Ishikawa (cell line): ENCODE results near the gene SLC38A10.

Source experiments
- FOXM1 ChIP-seq: IDR thresholded peaks from 2 replicates; pipeline ENCODE4 v1.6.1; 2012; ENCODE audit warnings: low read depth, borderline replicate concordance
- TAF1 ChIP-seq: IDR thresholded peaks from 2 replicates; pipeline ENCODE4 v1.6.1; 2012; ENCODE audit warnings: low read depth, mild to moderate bottlenecking
- TF ChIP-seq, protein P1 (sequence below): IDR thresholded peaks from 2 replicates; pipeline ENCODE4 v1.6.1; 2012; ENCODE audit warnings: low read depth, mild to moderate bottlenecking

- TF ChIP-seq, protein P1, sequence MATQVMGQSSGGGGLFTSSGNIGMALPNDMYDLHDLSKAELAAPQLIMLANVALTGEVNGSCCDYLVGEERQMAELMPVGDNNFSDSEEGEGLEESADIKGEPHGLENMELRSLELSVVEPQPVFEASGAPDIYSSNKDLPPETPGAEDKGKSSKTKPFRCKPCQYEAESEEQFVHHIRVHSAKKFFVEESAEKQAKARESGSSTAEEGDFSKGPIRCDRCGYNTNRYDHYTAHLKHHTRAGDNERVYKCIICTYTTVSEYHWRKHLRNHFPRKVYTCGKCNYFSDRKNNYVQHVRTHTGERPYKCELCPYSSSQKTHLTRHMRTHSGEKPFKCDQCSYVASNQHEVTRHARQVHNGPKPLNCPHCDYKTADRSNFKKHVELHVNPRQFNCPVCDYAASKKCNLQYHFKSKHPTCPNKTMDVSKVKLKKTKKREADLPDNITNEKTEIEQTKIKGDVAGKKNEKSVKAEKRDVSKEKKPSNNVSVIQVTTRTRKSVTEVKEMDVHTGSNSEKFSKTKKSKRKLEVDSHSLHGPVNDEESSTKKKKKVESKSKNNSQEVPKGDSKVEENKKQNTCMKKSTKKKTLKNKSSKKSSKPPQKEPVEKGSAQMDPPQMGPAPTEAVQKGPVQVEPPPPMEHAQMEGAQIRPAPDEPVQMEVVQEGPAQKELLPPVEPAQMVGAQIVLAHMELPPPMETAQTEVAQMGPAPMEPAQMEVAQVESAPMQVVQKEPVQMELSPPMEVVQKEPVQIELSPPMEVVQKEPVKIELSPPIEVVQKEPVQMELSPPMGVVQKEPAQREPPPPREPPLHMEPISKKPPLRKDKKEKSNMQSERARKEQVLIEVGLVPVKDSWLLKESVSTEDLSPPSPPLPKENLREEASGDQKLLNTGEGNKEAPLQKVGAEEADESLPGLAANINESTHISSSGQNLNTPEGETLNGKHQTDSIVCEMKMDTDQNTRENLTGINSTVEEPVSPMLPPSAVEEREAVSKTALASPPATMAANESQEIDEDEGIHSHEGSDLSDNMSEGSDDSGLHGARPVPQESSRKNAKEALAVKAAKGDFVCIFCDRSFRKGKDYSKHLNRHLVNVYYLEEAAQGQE = no peak
- no peak for TF ChIP-seq TAF1
- no peak for TF ChIP-seq FOXM1
Measured at GRCh38 chr17:81302324-81302723, 7.2 kb upstream of the SLC38A10 start.
